ENCODE results near the gene BRIP1. TPM values are rescaled to one million over a fixed set of nuclear protein-coding genes. Genes with fewer than 3 reads are reported as not detected.

The BRIP1 gene
- total RNA-seq, 1 experiment from 2014 or later = 30.2 TPM

GRCh38 chr17:61726977-61727376 is 136.4 kb downstream of the BRIP1 start:
- Histone ChIP-seq H3K4me3 (ENCODE audit: low read depth, low read length, poor library complexity, severe bottlenecking) (no peak overlapping the region), H3K27me3 (replicated peaks; ENCODE audit: insufficient read depth, low read depth, low read length, poor library complexity) (no peaks in the 10 kb centered on the region), H3K4me1 (ENCODE audit: insufficient read depth, low read length, poor library complexity, severe bottlenecking) (no peaks in the 10 kb centered on the region), H3K36me3 (ENCODE audit: insufficient read depth, low read length, poor library complexity, severe bottlenecking) (no peaks in the 10 kb centered on the region), H3K9me3 (ENCODE audit: low read depth, low read length, poor library complexity, severe bottlenecking) (no peaks in the 10 kb centered on the region), H3K27ac (ENCODE audit: low read depth, low read length, poor library complexity, severe bottlenecking) (no peak overlapping the region)
- BruUV-seq (replicated peaks) = no TSS peak
- POLR2A ChIA-PET (ENCODE audit: low non-redundant PET) = no interaction called here
- no peak for DNase-seq (ENCODE audit: low spot score)
- CTCF ChIA-PET = no interaction called here
- intact Hi-C loops (cut with micrococcal nuclease; ENCODE audit: unreplicated experiment) = no loop called here
- TF ChIP-seq EZH2 (IDR thresholded peaks at IDR 0.05; ENCODE audit: borderline replicate concordance, low read depth, low read length, poor library complexity, severe bottlenecking) (no peak), CTCF (conservative IDR thresholded peaks at IDR 0.05; ENCODE audit: low read depth, low read length) (no peak)

GRCh38 chr17:61724777-61725176 is 138.6 kb downstream of the BRIP1 start:
- no peak for DNase-seq (ENCODE audit: low spot score)
- H3K4me1 ChIP-seq (ENCODE audit: insufficient read depth, low read length, poor library complexity, severe bottlenecking) = no peaks in the 10 kb centered on the region
- POLR2A ChIA-PET (ENCODE audit: low non-redundant PET) = no interaction called here
- no peak overlapping the region for H3K27ac ChIP-seq (ENCODE audit: low read depth, low read length, poor library complexity, severe bottlenecking)
- H3K36me3 ChIP-seq (ENCODE audit: insufficient read depth, low read length, poor library complexity, severe bottlenecking) = no peaks in the 10 kb centered on the region
- CTCF ChIA-PET = no interaction called here
- no peak overlapping the region for H3K4me3 ChIP-seq (ENCODE audit: low read depth, low read length, poor library complexity, severe bottlenecking)
- BruUV-seq (replicated peaks) = no TSS peak
- TF ChIP-seq CTCF (conservative IDR thresholded peaks at IDR 0.05; ENCODE audit: low read depth, low read length) (no peak), EZH2 (IDR thresholded peaks at IDR 0.05; ENCODE audit: borderline replicate concordance, low read depth, low read length, poor library complexity, severe bottlenecking) (no peak)
- intact Hi-C loops (cut with micrococcal nuclease; ENCODE audit: unreplicated experiment) = no loop called here
- no peaks in the 10 kb centered on the region for H3K27me3 ChIP-seq (replicated peaks; ENCODE audit: insufficient read depth, low read depth, low read length, poor library complexity)
- no peaks in the 10 kb centered on the region for H3K9me3 ChIP-seq (ENCODE audit: low read depth, low read length, poor library complexity, severe bottlenecking)

GRCh38 chr17:61723914-61724313 is 139.4 kb downstream of the BRIP1 start:
- Histone ChIP-seq H3K27ac (ENCODE audit: low read depth, low read length, poor library complexity, severe bottlenecking) (no peak overlapping the region), H3K36me3 (ENCODE audit: insufficient read depth, low read length, poor library complexity, severe bottlenecking) (no peaks in the 10 kb centered on the region), H3K4me1 (ENCODE audit: insufficient read depth, low read length, poor library complexity, severe bottlenecking) (no peaks in the 10 kb centered on the region), H3K4me3 (ENCODE audit: low read depth, low read length, poor library complexity, severe bottlenecking) (no peak overlapping the region), H3K9me3 (ENCODE audit: low read depth, low read length, poor library complexity, severe bottlenecking) (no peaks in the 10 kb centered on the region), H3K27me3 (replicated peaks; ENCODE audit: insufficient read depth, low read depth, low read length, poor library complexity) (no peaks in the 10 kb centered on the region)
- no peak for DNase-seq (ENCODE audit: low spot score)
- intact Hi-C loops (cut with micrococcal nuclease; ENCODE audit: unreplicated experiment) = no loop called here
- POLR2A ChIA-PET (ENCODE audit: low non-redundant PET) = no interaction called here
- no TSS peak for BruUV-seq (replicated peaks)
- CTCF ChIA-PET = no interaction called here
- TF ChIP-seq CTCF (conservative IDR thresholded peaks at IDR 0.05; ENCODE audit: low read depth, low read length) (no peak), EZH2 (IDR thresholded peaks at IDR 0.05; ENCODE audit: borderline replicate concordance, low read depth, low read length, poor library complexity, severe bottlenecking) (no peak)

Measured in A673 (cell line).